ENCODE measurements around the gene GRM8. TPM values are rescaled to one million over a fixed set of nuclear protein-coding genes. Genes with fewer than 3 reads are reported as not detected.

Gene GRM8
- total RNA-seq, 2 donors from 2014 or later: not detected

GRCh38 chr7:126803060-126803665 lies 449.6 kb downstream of the GRM8 start:
- H3K4me1 Mint-ChIP-seq: no peaks in the 10 kb centered on the region
- H3K4me3 Mint-ChIP-seq: no peak overlapping the region
- no peak overlapping the region for H3K27ac Mint-ChIP-seq
- H3K36me3 Mint-ChIP-seq (ENCODE audit: low read depth): no peaks in the 10 kb centered on the region
- H3K9me3 Mint-ChIP-seq: no peaks in the 10 kb centered on the region
- peaks cover 6% of the 10 kb centered on the region for H3K27me3 Mint-ChIP-seq
- ATAC-seq (replicated peaks): peak; percentile 44

DNA sequence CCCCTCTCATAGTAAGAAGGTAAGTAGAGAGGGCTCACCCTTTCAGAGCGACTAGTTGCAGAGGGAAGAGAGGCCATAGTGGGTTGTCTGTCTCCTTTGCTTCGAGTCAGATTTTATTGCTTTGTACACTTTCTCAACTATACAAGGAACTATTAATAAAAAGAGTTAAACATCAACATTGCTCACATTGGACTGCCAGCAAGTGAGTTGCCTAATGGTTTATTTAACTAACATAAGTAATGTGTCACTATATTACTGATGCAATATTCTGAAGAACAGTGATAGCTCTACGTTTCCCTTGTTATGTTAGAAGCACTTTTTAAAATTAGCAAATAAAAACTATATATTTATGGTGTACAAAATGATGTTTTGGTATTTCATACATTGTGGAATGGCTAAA lies 451.0 kb downstream of the GRM8 start:
- no peaks in the 10 kb centered on the region for H3K36me3 Mint-ChIP-seq (ENCODE audit: low read depth)
- H3K27ac Mint-ChIP-seq: no peak overlapping the region
- peaks cover 3% of the 10 kb centered on the region for H3K27me3 Mint-ChIP-seq
- ATAC-seq (replicated peaks): no peak
- no peaks in the 10 kb centered on the region for H3K4me1 Mint-ChIP-seq
- no peaks in the 10 kb centered on the region for H3K9me3 Mint-ChIP-seq
- no peak overlapping the region for H3K4me3 Mint-ChIP-seq

- Mint-ChIP-seq H3K9me3 (no peaks in the 10 kb centered on the region), H3K27ac (no peak overlapping the region), H3K4me3 (no peak overlapping the region), H3K27me3 (peaks cover 7% of the 10 kb centered on the region), H3K36me3 (ENCODE audit: low read depth) (no peaks in the 10 kb centered on the region), H3K4me1 (no peaks in the 10 kb centered on the region)
- no peak for ATAC-seq (replicated peaks)
Observed at GRCh38 chr7:126799541-126799940, 453.2 kb downstream of the GRM8 start.

- Mint-ChIP-seq H3K36me3 (ENCODE audit: low read depth) (no peaks in the 10 kb centered on the region), H3K27me3 (peaks cover 9% of the 10 kb centered on the region), H3K9me3 (no peaks in the 10 kb centered on the region), H3K27ac (no peak overlapping the region), H3K4me1 (no peaks in the 10 kb centered on the region), H3K4me3 (no peak overlapping the region)
- no peak for ATAC-seq (replicated peaks)
Observed at GRCh38 chr7:126792521-126792920, 460.2 kb downstream of the GRM8 start.

DNA sequence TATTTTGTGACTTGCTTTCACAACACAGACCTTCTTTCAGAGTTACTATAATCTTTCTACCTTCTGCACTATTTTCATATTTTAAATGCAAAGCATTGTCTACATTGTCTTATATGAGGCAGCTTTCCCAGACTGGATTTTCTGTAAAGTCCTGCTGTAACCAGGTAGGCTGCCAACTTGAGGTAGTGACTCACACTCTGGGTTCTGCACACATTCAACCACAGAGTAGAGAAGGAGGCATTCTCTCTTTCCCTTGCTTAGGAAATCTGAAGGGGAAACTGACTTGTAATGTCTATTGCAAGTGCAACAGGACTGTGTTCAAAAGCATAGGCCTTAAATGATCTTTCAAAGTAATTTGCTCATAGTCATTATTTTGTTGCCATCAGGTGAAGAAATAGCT lies 461.4 kb downstream of the GRM8 start:
- no peak overlapping the region for H3K27ac Mint-ChIP-seq
- no peaks in the 10 kb centered on the region for H3K4me1 Mint-ChIP-seq
- no peak for ATAC-seq (replicated peaks)
- H3K27me3 Mint-ChIP-seq: peaks cover 8% of the 10 kb centered on the region
- H3K4me3 Mint-ChIP-seq: no peak overlapping the region
- H3K9me3 Mint-ChIP-seq: no peaks in the 10 kb centered on the region
- no peaks in the 10 kb centered on the region for H3K36me3 Mint-ChIP-seq (ENCODE audit: low read depth)

DNA sequence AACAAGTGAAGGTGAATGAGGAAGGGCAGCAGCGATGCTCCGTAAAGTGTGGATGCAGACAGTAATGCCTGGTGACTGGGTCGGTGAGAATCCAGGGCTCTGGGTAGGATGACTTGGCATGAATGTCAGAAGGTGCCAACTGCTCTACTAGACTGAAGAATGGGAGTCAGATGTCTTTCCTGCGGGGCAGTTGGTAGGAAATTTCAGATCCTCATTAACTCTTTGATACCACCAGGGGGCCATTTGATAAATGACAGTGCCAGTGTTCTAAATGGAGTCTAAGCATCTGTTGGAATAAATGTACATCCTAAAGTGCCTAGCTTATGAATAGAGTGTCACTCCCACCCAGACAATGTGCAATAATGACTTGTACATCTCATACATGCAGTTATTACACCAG lies 462.0 kb downstream of the GRM8 start:
- ATAC-seq (replicated peaks): no peak
- no peak overlapping the region for H3K27ac Mint-ChIP-seq

DNA sequence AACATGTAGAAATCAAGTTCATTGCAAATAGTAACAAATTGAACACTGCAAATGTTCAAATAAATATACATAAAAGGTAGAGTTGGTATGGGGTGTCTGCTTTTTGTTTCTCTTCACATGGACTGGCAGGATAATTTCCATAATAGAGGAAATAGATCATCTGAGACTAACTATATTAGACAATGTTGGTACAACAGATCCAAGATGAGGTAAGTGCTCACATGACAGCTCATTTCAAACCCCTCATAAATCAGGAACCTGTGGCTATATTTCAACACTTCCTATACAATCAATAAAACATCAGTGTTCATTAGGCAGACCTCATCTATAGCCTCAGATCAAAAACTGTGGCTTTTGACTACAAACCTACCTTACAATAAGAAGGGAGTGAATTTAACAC lies 469.1 kb downstream of the GRM8 start:
- Mint-ChIP-seq H3K4me3 (no peak overlapping the region), H3K27me3 (peaks cover 6% of the 10 kb centered on the region), H3K9me3 (no peaks in the 10 kb centered on the region), H3K27ac (no peak overlapping the region), H3K4me1 (no peaks in the 10 kb centered on the region), H3K36me3 (ENCODE audit: low read depth) (no peaks in the 10 kb centered on the region)
- no peak for ATAC-seq (replicated peaks)

More for the DNA sequence above, 462.0 kb downstream of the GRM8 start:
- H3K9me3 Mint-ChIP-seq: no peaks in the 10 kb centered on the region
- no peaks in the 10 kb centered on the region for H3K4me1 Mint-ChIP-seq
- H3K27me3 Mint-ChIP-seq: peaks cover 5% of the 10 kb centered on the region
- H3K4me3 Mint-ChIP-seq: no peak overlapping the region
- H3K36me3 Mint-ChIP-seq (ENCODE audit: low read depth): no peaks in the 10 kb centered on the region

GRCh38 chr7:126780993-126781392 lies 471.7 kb downstream of the GRM8 start:
- Mint-ChIP-seq H3K27me3 (peaks cover 6% of the 10 kb centered on the region), H3K4me3 (no peak overlapping the region), H3K36me3 (ENCODE audit: low read depth) (no peaks in the 10 kb centered on the region), H3K4me1 (no peaks in the 10 kb centered on the region), H3K9me3 (no peaks in the 10 kb centered on the region), H3K27ac (no peak overlapping the region)
- ATAC-seq (replicated peaks): no peak

DNA sequence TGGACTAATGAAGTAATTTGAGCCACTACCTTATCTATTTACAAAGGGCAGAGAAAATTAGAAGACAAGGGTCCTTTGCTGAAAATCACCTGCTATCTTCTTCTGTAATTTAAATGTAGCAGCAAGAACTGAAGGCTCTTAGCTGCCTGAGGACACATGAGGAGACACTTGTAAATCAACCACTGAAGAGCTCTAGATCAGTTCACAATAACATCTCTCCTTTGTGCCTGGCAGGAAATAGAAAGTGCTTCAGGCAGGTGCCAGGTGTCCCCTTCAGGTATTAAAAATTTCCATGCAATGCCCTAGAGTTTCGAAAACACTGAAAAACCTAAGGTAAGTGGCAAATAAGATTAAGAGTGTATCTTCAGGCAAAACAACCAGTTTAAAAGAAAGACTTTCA lies 474.6 kb downstream of the GRM8 start:
- Mint-ChIP-seq H3K4me3 (no peak overlapping the region), H3K36me3 (ENCODE audit: low read depth) (no peaks in the 10 kb centered on the region), H3K27ac (no peak overlapping the region)

GRCh38 chr7:126776498-126776897 lies 476.2 kb downstream of the GRM8 start:
- no peak for ATAC-seq (replicated peaks)
- Mint-ChIP-seq H3K4me3 (no peak overlapping the region), H3K27ac (no peak overlapping the region), H3K9me3 (no peaks in the 10 kb centered on the region), H3K36me3 (ENCODE audit: low read depth) (no peaks in the 10 kb centered on the region), H3K4me1 (no peaks in the 10 kb centered on the region), H3K27me3 (peaks cover 12% of the 10 kb centered on the region)

More for the DNA sequence above, 474.6 kb downstream of the GRM8 start:
- no peaks in the 10 kb centered on the region for H3K4me1 Mint-ChIP-seq
- no peaks in the 10 kb centered on the region for H3K9me3 Mint-ChIP-seq
- no peak for ATAC-seq (replicated peaks)
- H3K27me3 Mint-ChIP-seq: peaks cover 6% of the 10 kb centered on the region

DNA sequence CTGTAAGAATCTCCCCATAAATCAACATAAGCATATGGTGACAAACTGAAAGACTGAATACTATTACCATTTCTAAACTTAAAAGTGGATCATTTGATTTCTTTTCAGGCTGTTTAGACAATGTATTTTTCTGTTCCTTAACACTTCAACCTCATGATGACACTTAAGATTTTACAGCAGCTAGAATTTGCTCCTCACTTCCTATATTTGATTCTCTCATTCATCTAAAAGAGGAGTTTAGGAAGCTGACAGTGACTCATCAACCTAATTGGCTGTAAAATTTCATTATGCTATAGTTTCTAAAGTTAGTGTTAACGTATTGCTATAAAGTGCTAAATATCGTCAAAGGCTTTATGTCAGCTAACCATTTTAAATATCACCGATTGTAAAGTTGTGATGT lies 478.7 kb downstream of the GRM8 start:
- ATAC-seq (replicated peaks): no peak
- Mint-ChIP-seq H3K27ac (no peak overlapping the region), H3K4me3 (no peak overlapping the region), H3K9me3 (no peaks in the 10 kb centered on the region), H3K27me3 (peaks cover 5% of the 10 kb centered on the region), H3K4me1 (no peaks in the 10 kb centered on the region), H3K36me3 (ENCODE audit: low read depth) (no peaks in the 10 kb centered on the region)

- H3K36me3 Mint-ChIP-seq (ENCODE audit: low read depth): no peaks in the 10 kb centered on the region
- ATAC-seq (replicated peaks): no peak
- H3K4me1 Mint-ChIP-seq: no peaks in the 10 kb centered on the region
- H3K27ac Mint-ChIP-seq: no peak overlapping the region
- no peaks in the 10 kb centered on the region for H3K9me3 Mint-ChIP-seq
- no peak overlapping the region for H3K4me3 Mint-ChIP-seq
- peaks cover 12% of the 10 kb centered on the region for H3K27me3 Mint-ChIP-seq
Observed at GRCh38 chr7:126768836-126769235, 483.9 kb downstream of the GRM8 start.

DNA sequence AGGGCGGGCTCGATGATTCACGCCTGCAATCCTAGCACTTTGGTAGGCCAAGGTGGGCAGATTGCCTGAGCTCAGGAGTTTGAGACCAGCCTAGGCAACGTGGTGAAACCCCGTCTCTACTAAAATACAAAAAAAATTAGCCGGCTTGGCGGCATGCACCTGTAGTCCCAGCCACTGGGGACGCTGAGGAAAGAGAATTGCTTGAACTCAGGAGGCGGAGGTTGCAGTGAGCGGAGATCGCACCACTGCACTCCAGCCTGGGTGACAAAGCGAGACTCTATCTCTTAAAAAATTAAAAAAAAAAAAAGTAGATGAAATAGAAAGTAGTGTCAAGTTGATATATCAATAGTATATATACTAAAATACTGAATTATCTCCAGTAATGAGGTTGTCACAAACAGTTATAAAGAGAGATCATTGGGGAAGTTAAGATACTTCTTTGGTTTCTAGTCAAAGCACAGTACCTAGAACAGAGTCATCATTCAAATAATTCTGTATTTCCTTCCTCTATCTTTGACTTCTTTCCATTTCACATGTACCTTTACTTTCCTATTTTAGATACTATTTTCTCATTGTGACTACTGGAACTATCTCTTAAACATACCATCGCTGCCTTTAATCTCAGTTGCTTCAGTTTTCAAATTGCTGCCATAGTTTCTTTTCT lies 491.7 kb downstream of the GRM8 start:
- ATAC-seq (replicated peaks): no peak
- Mint-ChIP-seq H3K27ac (no peak overlapping the region), H3K4me3 (no peak overlapping the region), H3K36me3 (ENCODE audit: low read depth) (no peaks in the 10 kb centered on the region), H3K4me1 (no peaks in the 10 kb centered on the region), H3K27me3 (peaks cover 4% of the 10 kb centered on the region), H3K9me3 (no peaks in the 10 kb centered on the region)

GRCh38 chr7:126755381-126755780 lies 497.4 kb downstream of the GRM8 start:
- H3K4me3 Mint-ChIP-seq: no peak overlapping the region
- no peaks in the 10 kb centered on the region for H3K27me3 Mint-ChIP-seq
- H3K27ac Mint-ChIP-seq: no peak overlapping the region
- no peaks in the 10 kb centered on the region for H3K9me3 Mint-ChIP-seq
- no peaks in the 10 kb centered on the region for H3K4me1 Mint-ChIP-seq
- H3K36me3 Mint-ChIP-seq (ENCODE audit: low read depth): no peaks in the 10 kb centered on the region
- no peak for ATAC-seq (replicated peaks)

GRCh38 chr7:126750207-126750911 lies 502.4 kb downstream of the GRM8 start:
- no peaks in the 10 kb centered on the region for H3K9me3 Mint-ChIP-seq
- ATAC-seq (replicated peaks): no peak

More at GRCh38 chr7:126750207-126750911, 502.4 kb downstream of the GRM8 start:
- Mint-ChIP-seq H3K4me1 (no peaks in the 10 kb centered on the region), H3K4me3 (no peak overlapping the region), H3K27me3 (no peaks in the 10 kb centered on the region), H3K27ac (no peak overlapping the region), H3K36me3 (ENCODE audit: low read depth) (no peaks in the 10 kb centered on the region)

Data from activated T-helper 17 cell treated with anti-CD3 and anti-CD28 coated beads, Interleukin-2, amount 50 U/mL, for 72 hours (primary cell).